ENCODE data around the gene TBRG1. TPM values are rescaled to one million over a fixed set of nuclear protein-coding genes. Genes with fewer than 3 reads are reported as not detected.
A peak's percentile ranks its signal among the peaks of the same experiment; 100 is the strongest.

The TBRG1 gene
- total RNA-seq, 1 donor = 40.2 TPM

GRCh38 chr11:124644426-124645280 lies 22.0 kb downstream of the TBRG1 start:
- peak overlapping the region; percentile 87 for H3K27ac ChIP-seq (ENCODE audit: low read depth, low read length)
- peak; percentile 89 for TF ChIP-seq CTCF (IDR thresholded peaks at IDR 0.05; ENCODE audit: extremely low read depth, low read depth, low read length)
- peaks cover 24% of the 10 kb centered on the region for H3K4me1 ChIP-seq (ENCODE audit: insufficient read depth, low read length)
- no peaks in the 10 kb centered on the region for H3K9me3 ChIP-seq (ENCODE audit: low read depth, low read length)
- no peaks in the 10 kb centered on the region for H3K79me2 ChIP-seq (ENCODE audit: insufficient read depth, low read length)
- peak overlapping the region; percentile 89 for H3K4me2 ChIP-seq (ENCODE audit: insufficient read depth, low read length)
- H2AFZ ChIP-seq (ENCODE audit: low read length) = peak overlapping the region; percentile 69
- peak; percentile 64 for DNase-seq (ENCODE audit: insufficient read length, low spot score, missing footprints)
- H3K27me3 ChIP-seq (ENCODE audit: insufficient read depth, low read length) = no peaks in the 10 kb centered on the region
- H4K20me1 ChIP-seq (ENCODE audit: insufficient read depth, low read length) = peaks cover 2% of the 10 kb centered on the region
- H3K36me3 ChIP-seq (ENCODE audit: insufficient read depth, low read length) = no peaks in the 10 kb centered on the region
- H3K4me3 ChIP-seq (ENCODE audit: insufficient read depth, low read length) = peak overlapping the region; percentile 56

- H3K4me3 ChIP-seq (ENCODE audit: insufficient read depth, low read length) = no peak overlapping the region
- peaks cover 24% of the 10 kb centered on the region for H3K4me1 ChIP-seq (ENCODE audit: insufficient read depth, low read length)
- H3K36me3 ChIP-seq (ENCODE audit: insufficient read depth, low read length) = no peaks in the 10 kb centered on the region
- H2AFZ ChIP-seq (ENCODE audit: low read length) = no peak overlapping the region
- peaks cover 2% of the 10 kb centered on the region for H4K20me1 ChIP-seq (ENCODE audit: insufficient read depth, low read length)
- DNase-seq (ENCODE audit: insufficient read length, low spot score, missing footprints) = no peak
- H3K27ac ChIP-seq (ENCODE audit: low read depth, low read length) = no peak overlapping the region
- no peaks in the 10 kb centered on the region for H3K27me3 ChIP-seq (ENCODE audit: insufficient read depth, low read length)
- H3K79me2 ChIP-seq (ENCODE audit: insufficient read depth, low read length) = no peaks in the 10 kb centered on the region
- no peaks in the 10 kb centered on the region for H3K9me3 ChIP-seq (ENCODE audit: low read depth, low read length)
- no peak for TF ChIP-seq CTCF (IDR thresholded peaks at IDR 0.05; ENCODE audit: extremely low read depth, low read depth, low read length)
- H3K4me2 ChIP-seq (ENCODE audit: insufficient read depth, low read length) = no peak overlapping the region
Measured at GRCh38 chr11:124646148-124646547, 23.5 kb downstream of the TBRG1 start.

GRCh38 chr11:124648610-124649009 lies 25.9 kb downstream of the TBRG1 start:
- no peaks in the 10 kb centered on the region for H3K9me3 ChIP-seq (ENCODE audit: low read depth, low read length)
- peaks cover 2% of the 10 kb centered on the region for H4K20me1 ChIP-seq (ENCODE audit: insufficient read depth, low read length)
- no peaks in the 10 kb centered on the region for H3K27me3 ChIP-seq (ENCODE audit: insufficient read depth, low read length)
- H3K36me3 ChIP-seq (ENCODE audit: insufficient read depth, low read length) = no peaks in the 10 kb centered on the region
- H3K4me2 ChIP-seq (ENCODE audit: insufficient read depth, low read length) = no peak overlapping the region
- no peak overlapping the region for H3K4me3 ChIP-seq (ENCODE audit: insufficient read depth, low read length)
- TF ChIP-seq CTCF (IDR thresholded peaks at IDR 0.05; ENCODE audit: extremely low read depth, low read depth, low read length) = no peak
- no peak overlapping the region for H3K27ac ChIP-seq (ENCODE audit: low read depth, low read length)
- H2AFZ ChIP-seq (ENCODE audit: low read length) = no peak overlapping the region
- peaks cover 18% of the 10 kb centered on the region for H3K4me1 ChIP-seq (ENCODE audit: insufficient read depth, low read length)
- no peaks in the 10 kb centered on the region for H3K79me2 ChIP-seq (ENCODE audit: insufficient read depth, low read length)
- DNase-seq (ENCODE audit: insufficient read length, low spot score, missing footprints) = no peak

- Histone ChIP-seq H3K27ac (ENCODE audit: low read depth, low read length) (no peak overlapping the region), H3K4me3 (ENCODE audit: insufficient read depth, low read length) (no peak overlapping the region), H2AFZ (ENCODE audit: low read length) (no peak overlapping the region), H3K4me1 (ENCODE audit: insufficient read depth, low read length) (no peaks in the 10 kb centered on the region), H3K9me3 (ENCODE audit: low read depth, low read length) (no peaks in the 10 kb centered on the region), H4K20me1 (ENCODE audit: insufficient read depth, low read length) (no peaks in the 10 kb centered on the region), H3K4me2 (ENCODE audit: insufficient read depth, low read length) (no peak overlapping the region), H3K36me3 (ENCODE audit: insufficient read depth, low read length) (no peaks in the 10 kb centered on the region), H3K27me3 (ENCODE audit: insufficient read depth, low read length) (no peaks in the 10 kb centered on the region), H3K79me2 (ENCODE audit: insufficient read depth, low read length) (no peaks in the 10 kb centered on the region)
- no peak for DNase-seq (ENCODE audit: insufficient read length, low spot score, missing footprints)
- no peak for TF ChIP-seq CTCF (IDR thresholded peaks at IDR 0.05; ENCODE audit: extremely low read depth, low read depth, low read length)
Measured at GRCh38 chr11:124656774-124657630, 34.3 kb downstream of the TBRG1 start.
